Kidney (tissue), 14 donors: Measurements from ENCODE around the gene MRGPRE. TPM values are rescaled to one million over a fixed set of nuclear protein-coding genes. Genes with fewer than 3 reads are reported as not detected.

Experiments used
- DNase-seq, 5 donors: peaks; one replicate each; pipeline ENCODE4 v3.0.0-alpha.2; 2013 to 2020
- FAIRE-seq: peaks from 2 replicates; lab custom pipeline; 2012; peaks lifted over from hg19 to GRCh38; lab: Jason Lieb, UNC
- H3K27ac ChIP-seq, 2 donors: one replicate each; pipeline ENCODE4 v1.7.0; 2013; ENCODE audit warnings: low read depth in 2 of 2, low read length in 2 of 2, inconsistent platforms in 1 of 2
- H3K27me3 ChIP-seq: one replicate; pipeline ENCODE4 v1.7.1; 2013; ENCODE audit warnings: low read length, inconsistent platforms; ENCODE audit not compliant: control insufficient read depth, insufficient read depth
- H3K36me3 ChIP-seq, 3 donors: one replicate each; pipeline versions ENCODE4 v1.7.0 to v1.7.1; 2013; ENCODE audit warnings: low read length in 3 of 3, control low read depth in 1 of 3, inconsistent platforms in 1 of 3; ENCODE audit not compliant: insufficient read depth in 3 of 3, control insufficient read depth in 2 of 3
- H3K4me1 ChIP-seq, 3 donors: one replicate each; pipeline versions ENCODE4 v1.7.0 to v1.7.1; 2013; ENCODE audit warnings: low read length in 3 of 3, inconsistent platforms in 1 of 3, low read depth in 1 of 3; ENCODE audit not compliant: control insufficient read depth in 2 of 3, insufficient read depth in 2 of 3
- H3K4me3 ChIP-seq, 3 donors: one replicate each; pipeline versions ENCODE4 v1.7.0 to v1.8.1; 2013; ENCODE audit warnings: low read length in 3 of 3, control low read depth in 1 of 3, inconsistent platforms in 1 of 3
- H3K9ac ChIP-seq, 3 donors: one replicate each; pipeline versions ENCODE4 v1.7.0 to v1.7.1; 2013; ENCODE audit warnings: low read length in 3 of 3, control low read depth in 1 of 3, inconsistent platforms in 1 of 3
- H3K9me3 ChIP-seq, 3 donors: one replicate each; pipeline versions ENCODE4 v1.7.0 to v1.7.1; 2013; ENCODE audit warnings: low read length in 3 of 3, control low read depth in 1 of 3, inconsistent platforms in 1 of 3; ENCODE audit not compliant: control insufficient read depth in 2 of 3, insufficient read depth in 1 of 3
- intact Hi-C: fragments of 100-400 bp; cut with DNase I; formaldehyde crosslinking; loops from one replicate; pipeline ENCODE4 v1.11.1; 2022
- polyA plus RNA-seq: library from polyadenylated mRNA; stranded (reverse); fragments of 350-450 nt; fragmentation: Illumina TruSeq; extraction: RNeasy Lipid Tissue Mini Kit (QIAGEN cat#74804); gene quantifications from one replicate; pipeline ENCODE4 v1.2.3, GENCODE V29; 2014; ENCODE audit warnings: low read depth, low replicate concordance; ENCODE audit not compliant: insufficient read depth
- total RNA-seq: library from RNA; stranded (reverse); fragmentation: NEBNext Ultra II Directional; extraction: Animal tissue kit (Norgen Biotek cat#: 25700); gene quantifications from one replicate; pipeline ENCODE4 v1.2.1, GENCODE V29; 2021
- TF ChIP-seq, protein P1 (sequence below): IDR thresholded peaks from 3 replicates; pipeline ENCODE4 v1.5.1; 2012; ENCODE audit warnings: mild to moderate bottlenecking, moderate library complexity, borderline replicate concordance; ENCODE audit not compliant: insufficient read depth; ENCODE audit errors: extremely low read depth
- donor health status: control.
- donor health status: control.
- donor health status: control.
- donor health status: control.
- donor health status: control.
- donor health status: DM: yes; HTN: yes; CAD: no.
- donor health status: Normal renal cell carcinoma (clear cell type).

The MRGPRE gene
- total and polyA plus RNA-seq, 2 donors from 2014 or later: 0.22 TPM; not detected in 1

DNA sequence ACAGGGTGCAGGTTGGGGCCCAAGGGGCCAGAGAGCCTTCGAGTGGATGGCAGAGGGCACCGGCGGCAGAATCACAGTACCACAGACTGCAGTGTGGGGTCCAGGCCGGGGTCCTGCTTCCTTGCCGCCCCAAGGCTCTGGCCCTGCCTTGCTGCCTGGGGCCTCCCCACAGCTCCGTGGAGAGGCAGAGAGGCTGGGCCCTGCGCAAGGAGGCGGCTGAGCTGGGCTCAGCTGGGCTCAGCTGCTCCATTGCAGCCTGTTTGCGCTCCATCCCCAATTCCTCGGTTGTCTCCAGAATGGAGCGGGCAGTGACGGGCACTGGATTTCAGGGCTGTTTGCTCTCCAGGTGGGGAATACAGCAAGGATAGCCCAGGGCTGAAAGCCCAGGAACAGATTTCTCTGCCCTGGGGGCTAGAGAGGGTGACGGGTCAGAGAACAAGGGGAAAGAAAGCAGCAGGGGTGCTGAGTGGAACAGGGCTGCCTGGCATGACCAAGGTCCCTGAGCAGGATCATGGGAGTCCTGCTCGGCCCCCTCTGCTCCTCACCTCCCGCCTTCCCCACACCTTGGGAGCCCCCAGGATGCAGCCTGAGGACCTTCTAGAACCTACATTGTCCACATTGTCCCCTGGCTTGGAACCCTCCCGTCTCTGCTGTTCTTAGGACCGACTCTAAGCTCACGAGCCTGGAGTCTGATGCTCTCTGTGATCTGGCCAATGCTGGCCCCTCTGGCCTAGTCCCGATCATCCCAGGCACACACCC is 32.5 kb downstream of the MRGPRE start:
- DNase-seq: no peak
- Histone ChIP-seq H3K27me3 (peaks cover 2% of the 10 kb centered on the region), H3K9me3 (no peaks in the 10 kb centered on the region), H3K4me1 (no peaks in the 10 kb centered on the region), H3K27ac (no peak overlapping the region), H3K36me3 (no peaks in the 10 kb centered on the region), H3K9ac (no peak overlapping the region), H3K4me3 (no peak overlapping the region)
- intact Hi-C loops: no loop called here
- TF ChIP-seq, protein P1, sequence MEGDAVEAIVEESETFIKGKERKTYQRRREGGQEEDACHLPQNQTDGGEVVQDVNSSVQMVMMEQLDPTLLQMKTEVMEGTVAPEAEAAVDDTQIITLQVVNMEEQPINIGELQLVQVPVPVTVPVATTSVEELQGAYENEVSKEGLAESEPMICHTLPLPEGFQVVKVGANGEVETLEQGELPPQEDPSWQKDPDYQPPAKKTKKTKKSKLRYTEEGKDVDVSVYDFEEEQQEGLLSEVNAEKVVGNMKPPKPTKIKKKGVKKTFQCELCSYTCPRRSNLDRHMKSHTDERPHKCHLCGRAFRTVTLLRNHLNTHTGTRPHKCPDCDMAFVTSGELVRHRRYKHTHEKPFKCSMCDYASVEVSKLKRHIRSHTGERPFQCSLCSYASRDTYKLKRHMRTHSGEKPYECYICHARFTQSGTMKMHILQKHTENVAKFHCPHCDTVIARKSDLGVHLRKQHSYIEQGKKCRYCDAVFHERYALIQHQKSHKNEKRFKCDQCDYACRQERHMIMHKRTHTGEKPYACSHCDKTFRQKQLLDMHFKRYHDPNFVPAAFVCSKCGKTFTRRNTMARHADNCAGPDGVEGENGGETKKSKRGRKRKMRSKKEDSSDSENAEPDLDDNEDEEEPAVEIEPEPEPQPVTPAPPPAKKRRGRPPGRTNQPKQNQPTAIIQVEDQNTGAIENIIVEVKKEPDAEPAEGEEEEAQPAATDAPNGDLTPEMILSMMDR: no peak
- FAIRE-seq: no peak

DNA sequence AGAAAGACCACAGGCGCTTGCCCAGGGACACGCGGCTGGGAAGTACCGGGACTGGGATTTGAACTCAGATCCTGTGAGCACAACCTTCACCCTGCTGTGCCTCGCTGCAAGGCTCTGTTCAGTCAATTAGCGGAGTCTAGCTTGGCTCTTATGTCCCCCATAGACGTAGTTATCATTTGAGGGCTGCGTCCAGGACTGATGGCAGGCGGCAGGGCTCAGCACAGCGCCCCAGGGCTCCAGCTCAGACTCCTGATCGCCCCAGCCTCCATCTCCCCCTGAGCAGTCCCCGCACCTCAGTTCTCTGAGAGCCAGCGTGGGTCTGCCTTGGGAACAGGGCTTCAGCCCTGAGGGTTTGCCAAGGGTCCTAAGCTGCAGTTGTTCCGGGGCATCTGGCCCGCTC is 33.4 kb downstream of the MRGPRE start:
- H3K9me3 ChIP-seq: no peaks in the 10 kb centered on the region
- no peak for FAIRE-seq
- intact Hi-C loops: no loop called here
- TF ChIP-seq, protein P1: no peak
- H3K27ac ChIP-seq: no peak overlapping the region
- peaks cover 2% of the 10 kb centered on the region for H3K27me3 ChIP-seq
- DNase-seq: no peak
- no peak overlapping the region for H3K4me3 ChIP-seq
- H3K36me3 ChIP-seq: no peaks in the 10 kb centered on the region
- no peaks in the 10 kb centered on the region for H3K4me1 ChIP-seq
- no peak overlapping the region for H3K9ac ChIP-seq

DNA sequence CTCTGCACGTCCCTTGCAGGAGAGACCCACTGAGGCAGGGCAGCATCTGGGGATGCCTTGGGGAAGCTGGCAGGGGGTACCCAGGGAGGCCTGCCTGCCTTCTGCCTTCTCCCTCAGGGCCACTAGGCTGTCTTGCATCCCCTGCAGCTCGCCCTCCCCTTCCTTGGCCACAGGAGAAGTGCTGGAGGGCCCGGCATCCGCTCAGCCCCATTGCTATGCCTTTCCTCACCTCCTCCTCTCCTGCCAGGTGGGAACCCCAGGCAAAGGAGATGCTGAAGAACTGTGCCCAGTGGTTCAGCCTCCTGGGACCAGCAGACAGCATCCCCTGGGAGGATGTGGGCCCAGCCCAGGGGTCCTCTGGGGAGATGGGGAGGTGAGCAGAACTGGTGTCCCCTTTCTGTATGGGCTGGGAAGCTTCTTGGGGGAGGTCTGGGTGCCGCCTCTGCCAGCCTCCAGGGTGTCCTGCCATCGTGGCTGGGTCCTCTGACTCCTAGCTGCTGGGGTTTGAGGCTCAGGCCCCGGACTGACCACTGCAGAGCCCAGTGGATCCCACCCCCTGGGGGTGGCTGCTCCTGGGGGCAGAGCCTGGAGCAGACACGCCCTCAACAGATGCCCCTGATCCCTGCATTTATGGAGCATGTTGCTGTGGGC is 34.2 kb downstream of the MRGPRE start:
- Histone ChIP-seq H3K9ac (no peak overlapping the region), H3K4me1 (no peaks in the 10 kb centered on the region), H3K27me3 (peaks cover 2% of the 10 kb centered on the region), H3K4me3 (no peak overlapping the region), H3K36me3 (no peaks in the 10 kb centered on the region), H3K27ac (no peak overlapping the region), H3K9me3 (no peaks in the 10 kb centered on the region)
- TF ChIP-seq, protein P1: no peak
- intact Hi-C loops: no loop called here
- DNase-seq (peak in 1 of 5 donors; percentile 57), FAIRE-seq (no peak)
